HG03025 (cell line): ENCODE data around the gene PTPA.
A peak's percentile ranks its signal among the peaks of the same experiment; 100 is the strongest.
"Not testable (repeated sequence)": the region's sequence is repeated elsewhere in the genome, so short reads cannot be mapped to it uniquely, and the experiment has no call there.

Source experiments
- ATAC-seq: cut with Tn5 transposase; IDR thresholded peaks from one replicate; pipeline ENCODE4 v1.9.1; 2021; ENCODE audit warnings: mild to moderate bottlenecking, moderate library complexity; ENCODE audit not compliant: unreplicated experiment, low FRiP score

PTPA gene

GRCh38 chr9:129108083-129108804 is 3.0 kb upstream of the PTPA start:
- ATAC-seq, result no peak

GRCh38 chr9:129108805-129109536 is 2.2 kb upstream of the PTPA start:
- no peak for ATAC-seq

- no peak for ATAC-seq
These were observed 1.7 kb upstream of the PTPA start for GRCh38 chr9:129109537-129109903.

- ATAC-seq, result peak; percentile 24
These were observed 1.1 kb upstream of the PTPA start for GRCh38 chr9:129109952-129110739.

- peak; percentile 22 for ATAC-seq
These were observed 425 bp downstream of the PTPA start for GRCh38 chr9:129111528-129112151.

- ATAC-seq, result not testable (repeated sequence)
These were observed 1.3 kb downstream of the PTPA start for GRCh38 chr9:129112526-129112925.

GRCh38 chr9:129113645-129114304 is 2.6 kb downstream of the PTPA start:
- no peak for ATAC-seq

GRCh38 chr9:129118799-129119198 is 7.6 kb downstream of the PTPA start:
- ATAC-seq, result no peak

GRCh38 chr9:129121483-129121882 is 10.3 kb downstream of the PTPA start:
- no peak for ATAC-seq

- no peak for ATAC-seq
These were observed 10.9 kb downstream of the PTPA start for GRCh38 chr9:129122133-129122532.

GRCh38 chr9:129122976-129123375 is 11.8 kb downstream of the PTPA start:
- ATAC-seq, result not testable (repeated sequence)

GRCh38 chr9:129124506-129125069 is 13.4 kb downstream of the PTPA start:
- ATAC-seq, result no peak

GRCh38 chr9:129125478-129125877 is 14.3 kb downstream of the PTPA start:
- ATAC-seq, result no peak

- ATAC-seq, result no peak
These were observed 15.8 kb downstream of the PTPA start for GRCh38 chr9:129126749-129127618.

- no peak for ATAC-seq
These were observed 17.5 kb downstream of the PTPA start for GRCh38 chr9:129128689-129129088.

- not testable (repeated sequence) for ATAC-seq
These were observed 19.1 kb downstream of the PTPA start for GRCh38 chr9:129130271-129130670.

GRCh38 chr9:129130791-129131190 is 19.6 kb downstream of the PTPA start:
- no peak for ATAC-seq

GRCh38 chr9:129131300-129132145 is 20.3 kb downstream of the PTPA start:
- no peak for ATAC-seq
